Caki2 (cell line): ENCODE measurements around the gene GABRG3. TPM values are rescaled to one million over a fixed set of nuclear protein-coding genes. Genes with fewer than 3 reads are reported as not detected.

ENCODE experiments used
- DNase-seq: peaks from one replicate; pipeline ENCODE4 v3.0.0-alpha.2; 2015; ENCODE audit warnings: low read depth
- in situ Hi-C: cut with HindIII; loops from 2 replicates; pipeline ENCODE4 v1.10.0; 2016; ENCODE audit warnings: low sequenced_read_pairs, low pct_unique_long_range_greater_than_20kb, mixed read lengths
- total RNA-seq: library from RNA; depleted of rRNA; stranded (reverse); fragments of >200 nt; shearing (Covaris generic); gene quantifications from 2 replicates; pipeline ENCODE4 v1.2.3, GENCODE V29; 2014; ENCODE audit warnings: low replicate concordance

The GABRG3 gene
- total RNA-seq, 1 experiment from 2014 or later: 0.10 TPM

DNA sequence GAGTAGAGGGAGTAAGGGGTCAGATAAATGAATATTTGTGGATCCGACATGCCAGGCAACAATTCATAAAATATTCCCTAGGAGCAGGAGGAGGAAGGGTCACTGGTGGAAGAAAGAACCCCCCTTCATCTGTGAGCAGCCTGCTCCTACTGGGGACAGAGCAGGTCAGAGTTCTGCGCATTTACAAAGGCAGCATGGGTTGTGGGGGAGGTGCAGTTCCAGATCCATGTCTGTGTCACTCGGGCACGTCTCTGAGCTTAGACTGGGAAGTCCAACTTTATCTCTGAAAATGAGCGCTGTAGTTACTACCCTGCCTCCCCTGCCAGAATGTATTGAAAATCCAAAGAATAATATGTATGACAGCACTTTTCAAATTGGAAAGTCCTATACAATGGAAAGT is 115.2 kb downstream of the GABRG3 start:
- in situ Hi-C loops: no loop called here
- no peak for DNase-seq

DNA sequence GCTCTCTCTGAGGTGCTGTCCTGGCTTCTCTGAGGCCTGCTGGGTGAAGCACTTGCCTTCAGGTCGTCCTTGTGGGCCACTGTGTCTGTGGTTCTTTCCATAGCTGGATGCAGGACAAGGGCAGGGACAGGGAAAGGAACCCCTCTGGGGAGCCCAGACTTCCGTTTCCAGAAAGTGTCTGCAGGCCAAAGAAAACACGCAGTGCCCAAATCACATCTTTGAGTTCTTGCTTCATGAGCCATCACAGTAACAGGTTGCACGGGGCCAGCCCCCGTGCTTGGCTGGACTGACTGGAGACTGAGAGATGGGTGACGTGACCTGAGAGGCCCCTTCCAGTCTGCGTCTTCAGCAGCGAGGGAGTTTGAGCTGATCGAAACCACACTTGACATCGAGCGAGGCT is 115.8 kb downstream of the GABRG3 start:
- no peak for DNase-seq
- in situ Hi-C loops: no loop called here

DNA sequence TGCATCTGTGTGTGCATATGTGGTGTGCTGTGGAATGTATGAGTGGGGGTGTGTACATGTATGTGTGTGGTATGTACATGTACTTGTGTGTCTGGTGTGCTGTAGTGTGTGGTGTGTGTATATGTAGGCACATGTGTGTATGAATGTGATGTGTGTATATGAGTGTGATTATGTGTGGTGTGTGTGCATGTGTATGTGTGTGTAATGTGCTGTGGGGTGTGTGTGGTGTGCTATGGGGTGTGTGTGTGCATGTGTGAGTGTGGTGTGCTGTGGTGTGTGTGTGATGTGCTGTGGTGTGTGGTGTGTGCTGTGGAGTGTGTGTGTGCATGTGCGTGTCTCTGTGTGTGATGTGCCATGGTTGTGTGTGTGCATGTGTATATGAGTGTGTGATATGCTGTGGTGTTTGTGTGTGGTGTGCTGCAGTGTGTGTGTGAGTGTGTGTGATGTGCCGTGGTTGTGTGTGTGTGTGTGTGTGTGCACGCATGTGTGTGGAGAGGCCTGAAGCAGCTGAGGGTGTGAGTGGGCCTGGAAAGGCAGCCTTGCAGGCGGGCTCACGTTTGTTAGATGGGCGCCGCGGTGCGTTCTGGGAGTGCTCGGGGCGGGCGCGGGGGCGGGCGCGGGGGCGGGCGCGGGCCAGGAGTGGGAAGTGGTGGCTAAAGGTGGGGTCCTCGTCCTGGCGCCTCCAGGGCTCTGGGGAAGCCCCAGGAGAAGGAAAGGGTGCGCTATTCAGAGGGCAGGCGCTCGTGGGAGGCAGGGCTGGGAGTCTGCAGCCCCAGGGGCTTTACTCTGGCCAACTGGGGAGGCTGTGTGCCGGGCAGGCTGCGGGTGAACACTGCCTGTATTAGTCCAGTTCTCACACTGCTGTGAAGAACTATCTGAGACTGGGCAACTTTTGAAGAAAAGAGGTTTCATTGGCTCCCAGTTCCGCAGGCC is 116.9 kb downstream of the GABRG3 start:
- in situ Hi-C loops: no loop called here
- no peak for DNase-seq

DNA sequence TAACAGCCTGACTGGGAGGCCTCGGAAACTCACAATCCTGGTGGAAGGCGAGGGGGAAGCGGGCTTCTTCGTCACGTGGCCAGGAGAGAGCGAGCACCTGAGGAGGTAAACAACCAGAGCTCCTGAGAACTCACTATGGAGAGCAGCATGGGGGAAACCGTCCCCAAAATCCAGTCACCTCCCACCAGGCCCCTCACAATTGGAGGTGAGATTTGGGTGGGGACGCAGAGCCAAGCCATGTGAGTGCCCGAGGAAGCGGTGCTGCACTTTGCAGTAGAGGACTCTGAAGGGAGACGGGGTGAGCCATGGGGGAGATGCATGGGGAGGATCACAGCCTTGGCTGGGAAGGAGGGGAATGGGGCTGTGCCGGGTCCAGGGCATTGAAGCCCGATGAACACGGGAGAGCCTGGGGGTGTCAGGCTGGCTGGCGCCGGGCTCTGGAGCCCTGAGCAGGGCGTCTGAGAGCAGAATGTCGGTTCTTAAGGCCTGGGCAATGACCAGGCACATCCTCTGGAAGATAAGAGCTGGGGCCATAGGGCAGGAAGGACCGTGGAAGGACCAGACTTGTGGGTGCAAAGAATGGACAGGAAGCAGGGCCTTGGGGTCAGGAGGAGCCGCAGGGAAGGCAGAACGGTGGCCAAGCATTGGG is 117.7 kb downstream of the GABRG3 start:
- in situ Hi-C loops: no loop called here
- no peak for DNase-seq

DNA sequence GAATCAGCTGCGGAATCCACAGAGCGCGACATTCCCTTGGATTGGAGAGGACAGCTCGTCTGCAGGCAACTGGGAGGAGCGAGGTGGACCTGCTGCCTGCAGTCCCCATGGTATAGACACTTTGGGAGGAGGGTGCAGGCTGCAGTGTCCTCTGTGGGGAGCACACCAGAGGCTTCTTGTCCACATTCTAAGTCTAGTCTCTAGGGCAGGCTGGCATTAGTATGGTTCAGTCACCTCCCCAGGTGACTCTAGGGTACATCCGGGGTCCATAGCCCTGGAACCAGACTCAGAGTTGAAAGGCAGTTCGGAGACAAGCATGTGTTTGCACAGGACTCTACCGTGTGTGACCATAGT is 118.2 kb downstream of the GABRG3 start:
- DNase-seq: no peak
- in situ Hi-C loops: no loop called here

DNA sequence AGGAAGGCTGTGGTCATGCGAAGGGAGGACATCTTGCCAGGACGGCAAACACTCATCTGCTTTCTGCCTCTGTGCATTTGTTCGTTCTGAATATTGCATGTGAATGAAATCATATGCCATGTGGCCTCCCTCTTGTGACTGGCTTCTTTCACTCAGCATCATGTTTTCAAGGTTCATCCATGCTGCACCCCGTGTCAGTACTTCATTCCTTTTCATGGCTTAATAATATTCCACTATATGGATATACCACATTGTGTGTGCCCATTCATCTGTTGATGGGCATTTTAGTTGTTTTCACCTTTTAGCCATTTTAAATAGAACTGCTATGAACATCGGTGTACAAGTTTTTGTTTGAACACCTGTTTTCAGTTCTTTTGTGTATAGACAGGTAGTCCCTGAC is 118.7 kb downstream of the GABRG3 start:
- no peak for DNase-seq
- in situ Hi-C loops: no loop called here

DNA sequence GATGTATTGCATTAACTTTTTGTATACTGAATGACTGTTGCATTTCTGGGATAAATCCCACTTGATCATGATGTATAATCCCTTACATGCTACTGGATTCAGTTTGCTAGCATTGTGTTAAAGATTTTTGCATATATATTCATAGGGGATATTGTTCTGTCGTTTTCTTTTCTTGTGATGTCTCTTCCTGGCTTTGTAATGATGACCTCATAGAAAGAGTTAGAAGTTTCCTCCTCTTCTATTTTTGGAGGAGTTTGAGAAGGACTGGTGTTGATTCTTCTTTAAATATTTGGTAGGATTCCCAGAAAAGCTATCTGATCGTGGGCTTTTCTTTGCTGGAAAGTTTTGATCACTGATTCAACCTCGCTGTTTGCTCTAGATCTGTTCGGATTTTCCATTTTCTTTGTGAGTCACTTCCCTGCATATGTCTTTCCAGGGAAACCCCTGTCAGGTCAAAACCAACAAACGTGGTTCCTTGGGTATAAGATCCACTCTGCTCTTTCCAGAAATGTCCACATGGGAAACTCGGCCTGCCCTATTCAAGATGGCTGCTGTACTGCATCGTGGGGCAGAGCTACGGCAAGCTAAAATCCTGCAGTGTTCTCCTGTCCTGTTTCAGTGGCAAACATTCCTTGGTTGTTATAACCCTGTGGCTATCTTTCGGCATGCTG is 120.4 kb downstream of the GABRG3 start:
- in situ Hi-C loops: no loop called here
- no peak for DNase-seq

DNA sequence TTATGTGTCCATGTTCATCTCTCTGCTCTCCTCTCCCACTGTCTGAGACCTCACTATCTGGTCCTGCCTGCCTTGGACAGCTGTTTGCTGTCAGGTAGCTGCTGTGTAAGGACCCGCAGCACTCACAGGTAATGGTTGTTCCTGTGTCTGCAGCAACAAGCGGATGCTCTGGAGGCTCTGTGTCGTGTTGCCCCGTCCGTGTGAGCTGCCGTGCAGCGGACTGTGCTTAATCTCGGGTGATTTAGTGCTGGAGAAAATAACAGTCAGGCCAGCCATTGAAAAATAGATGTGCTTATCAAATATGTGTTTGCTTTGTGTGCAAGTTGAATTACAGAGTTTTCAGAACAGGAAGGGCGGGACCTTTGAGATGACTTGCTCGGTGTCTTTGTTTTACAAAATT is 121.4 kb downstream of the GABRG3 start:
- in situ Hi-C loops: no loop called here
- DNase-seq: no peak

DNA sequence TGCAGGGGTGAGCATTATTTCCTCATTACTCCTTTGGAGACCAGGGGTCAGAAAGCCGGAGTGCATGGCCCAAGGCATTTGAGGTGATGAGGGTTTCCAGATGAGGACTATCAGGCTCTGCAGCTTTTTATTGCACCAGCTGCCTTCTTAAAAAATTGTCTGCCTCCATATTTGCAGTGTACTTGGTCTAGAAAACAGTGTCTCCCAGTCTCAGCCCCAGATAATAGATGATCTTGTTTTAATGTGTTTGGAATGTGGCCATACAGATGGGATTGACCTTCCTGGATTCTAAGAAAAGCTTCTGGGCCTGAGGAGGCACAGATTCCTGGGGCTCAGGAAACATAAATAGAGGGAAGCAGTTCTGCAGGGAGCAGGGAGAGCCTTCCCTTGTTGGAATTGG is 123.3 kb downstream of the GABRG3 start:
- in situ Hi-C loops: no loop called here
- DNase-seq: no peak

DNA sequence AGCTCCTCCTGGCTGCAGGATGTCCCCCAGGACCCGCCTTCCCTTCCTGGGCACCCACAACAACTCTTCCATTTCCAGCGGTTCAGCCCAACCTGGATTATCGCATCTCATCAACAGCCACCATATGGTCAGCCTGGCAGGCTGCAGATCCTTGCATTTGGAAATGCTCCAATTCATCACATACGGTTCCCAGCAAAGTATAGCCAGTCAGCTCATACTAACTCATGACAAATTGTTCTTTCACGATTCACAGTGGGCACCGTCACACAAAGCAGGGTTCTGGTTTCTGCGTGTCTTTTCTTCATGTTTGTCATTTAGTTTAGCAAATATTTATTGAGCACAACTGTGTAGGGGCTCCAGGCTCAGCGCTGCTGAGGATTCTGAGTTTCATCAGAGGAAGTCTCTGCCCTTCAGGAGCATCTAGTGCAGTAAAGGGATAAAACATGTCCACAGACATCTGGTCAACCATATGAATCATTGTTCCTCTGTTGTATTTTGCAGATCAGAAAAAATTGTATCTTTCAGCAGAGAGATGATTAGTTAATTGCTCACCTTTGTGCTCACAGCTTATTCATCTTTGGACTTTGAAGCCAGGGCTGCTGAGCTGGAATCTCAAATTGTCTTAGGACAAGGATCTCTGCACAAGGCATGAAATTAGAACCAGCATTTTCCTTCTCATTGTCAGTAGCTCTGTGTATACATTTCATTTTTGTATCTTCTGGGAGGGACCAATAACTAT is 125.1 kb downstream of the GABRG3 start:
- in situ Hi-C loops: no loop called here
- DNase-seq: no peak

DNA sequence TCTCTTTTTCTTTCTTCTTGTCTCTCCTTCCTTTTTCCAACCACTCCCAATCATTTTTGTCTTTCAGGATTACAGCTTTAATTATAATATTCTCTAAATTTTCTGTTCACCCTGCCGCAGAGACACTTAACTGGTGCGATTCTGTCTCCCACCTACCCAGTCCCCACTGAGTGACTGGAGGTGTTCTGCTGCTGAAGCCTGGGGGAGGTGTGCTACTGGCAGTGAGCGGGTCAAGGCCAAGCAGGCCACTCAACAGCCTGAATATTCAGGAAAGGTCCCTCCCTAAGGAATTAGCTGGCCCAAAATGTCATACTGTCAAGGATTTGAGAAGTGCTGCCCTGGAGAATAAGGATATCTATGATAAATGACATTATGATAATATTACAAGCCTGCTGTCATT is 126.5 kb downstream of the GABRG3 start:
- DNase-seq: no peak
- in situ Hi-C loops: no loop called here

DNA sequence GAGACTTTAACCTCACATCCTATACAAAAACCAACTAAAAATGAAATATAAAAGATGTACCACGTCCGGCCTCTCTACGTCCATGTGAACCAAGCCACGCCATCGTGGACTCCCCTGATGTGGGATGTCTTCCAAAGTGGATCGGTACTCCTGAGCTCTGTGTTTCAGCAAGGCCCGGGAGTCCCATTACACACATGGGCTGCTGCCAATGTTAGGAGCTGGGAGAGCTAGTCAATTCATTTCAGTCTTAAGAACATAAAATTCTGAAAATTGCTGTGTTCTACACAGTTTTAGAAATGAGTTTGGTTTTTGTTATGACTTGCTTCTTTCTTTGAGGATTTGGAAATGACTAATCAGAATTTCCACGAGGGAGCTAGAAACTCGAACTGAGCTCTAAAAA is 131.0 kb downstream of the GABRG3 start:
- in situ Hi-C loops: no loop called here
- DNase-seq: no peak

DNA sequence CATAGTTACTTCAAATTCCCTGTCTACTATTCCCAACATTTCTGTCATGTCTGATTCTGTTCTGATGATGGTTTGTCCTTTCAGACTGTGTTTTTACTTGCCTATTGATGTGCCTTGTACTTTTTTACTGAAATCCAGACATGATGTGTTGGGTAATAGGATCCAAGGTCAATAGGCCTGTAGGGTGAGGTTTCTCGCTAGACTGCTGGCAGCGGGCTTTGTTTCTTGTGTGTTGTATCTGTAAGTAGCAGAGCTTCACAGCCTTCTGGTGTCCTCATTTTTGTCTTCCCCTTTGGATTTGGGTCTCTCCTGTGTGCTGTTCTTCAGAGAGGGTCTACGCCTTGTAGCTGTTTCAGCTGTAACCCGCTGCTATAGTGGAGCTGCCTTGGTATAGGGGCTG is 140.3 kb downstream of the GABRG3 start:
- in situ Hi-C loops: no loop called here
- DNase-seq: no peak

DNA sequence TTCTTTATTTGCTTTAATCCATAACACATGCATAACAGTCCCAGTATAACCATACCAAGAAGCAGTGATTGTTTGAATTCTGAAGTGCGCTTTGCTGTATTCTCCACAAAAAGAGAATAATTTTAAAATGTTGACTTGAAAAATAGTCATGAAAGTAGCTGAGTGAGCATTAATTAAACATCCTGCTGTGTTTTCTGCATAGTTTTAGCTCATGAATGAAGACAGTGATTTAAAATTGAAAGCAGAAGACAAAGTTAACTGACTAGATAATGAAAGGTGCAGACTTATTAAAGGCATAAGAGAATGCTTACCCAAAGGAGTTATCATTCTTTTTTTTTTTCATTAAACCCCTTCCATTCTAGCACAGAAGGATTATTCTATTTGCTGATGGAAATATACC is 143.5 kb downstream of the GABRG3 start:
- DNase-seq: no peak
- in situ Hi-C loops: no loop called here

DNA sequence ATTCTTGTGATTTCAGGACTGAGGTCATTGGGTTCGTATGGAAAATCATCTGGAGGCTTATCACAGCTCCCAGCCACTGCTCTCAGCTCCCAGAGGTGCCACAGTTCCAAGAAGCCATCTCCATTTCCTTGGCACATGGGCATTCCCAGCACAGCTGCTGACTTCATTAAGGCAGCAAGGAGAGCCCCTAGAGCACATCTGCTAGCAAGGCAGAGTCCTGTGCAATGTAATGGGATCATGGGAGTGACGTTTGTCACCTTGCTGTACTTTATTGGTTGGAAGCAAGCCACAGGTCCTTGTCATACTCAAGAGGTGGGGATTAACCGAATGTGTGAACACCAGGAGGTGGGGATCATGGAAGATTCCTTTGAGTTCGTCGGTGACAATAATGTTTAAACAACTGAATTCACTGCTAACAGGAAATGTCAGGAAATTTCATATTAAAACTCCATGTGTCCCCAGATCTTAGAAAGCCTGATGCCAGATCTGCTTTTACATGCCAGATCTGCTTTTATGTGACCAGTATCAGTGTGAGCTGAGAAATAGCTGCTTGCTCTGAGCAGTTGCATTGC is 148.8 kb downstream of the GABRG3 start:
- in situ Hi-C loops: no loop called here

DNA sequence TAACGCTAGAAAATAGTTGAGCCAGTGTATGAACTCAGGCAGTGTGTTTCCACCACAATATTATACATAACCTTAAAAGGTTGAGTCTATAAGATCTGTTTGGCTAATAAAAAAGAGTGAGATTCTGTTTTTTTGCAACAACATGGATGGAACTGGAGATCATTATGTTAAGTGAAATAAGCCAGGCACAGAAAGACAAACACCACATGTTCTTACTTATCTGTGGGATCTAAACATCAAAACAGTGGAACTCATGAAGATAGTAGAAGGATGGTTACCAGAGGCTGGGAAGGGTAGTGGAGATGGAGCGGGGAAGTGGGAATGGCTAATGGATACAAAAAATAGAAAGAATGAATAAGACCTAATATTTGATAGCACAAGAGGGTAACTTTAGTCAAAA is 150.7 kb downstream of the GABRG3 start:
- DNase-seq: no peak
- in situ Hi-C loops: no loop called here

More for the DNA sequence above, 148.8 kb downstream of the GABRG3 start:
- no peak for DNase-seq

DNA sequence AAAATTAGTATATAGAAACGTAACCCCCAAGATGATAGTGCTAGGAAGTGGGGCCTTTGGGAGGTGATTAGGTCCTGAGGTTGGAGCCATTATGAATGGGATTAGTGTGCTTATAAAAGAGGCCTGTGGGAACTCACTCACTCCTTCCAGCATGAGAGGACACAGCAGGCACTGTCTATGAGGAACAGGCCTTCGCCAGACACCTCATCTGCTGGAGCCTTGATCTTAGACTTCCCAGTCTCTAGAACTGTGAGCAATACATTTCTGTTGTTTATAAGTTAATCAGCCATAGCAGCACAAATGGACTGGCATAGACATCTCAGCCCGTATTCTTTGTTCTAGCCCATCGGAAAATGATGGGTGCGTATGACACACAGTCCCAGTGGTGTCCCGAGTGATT is 152.3 kb downstream of the GABRG3 start:
- DNase-seq: no peak
- in situ Hi-C loops: no loop called here

DNA sequence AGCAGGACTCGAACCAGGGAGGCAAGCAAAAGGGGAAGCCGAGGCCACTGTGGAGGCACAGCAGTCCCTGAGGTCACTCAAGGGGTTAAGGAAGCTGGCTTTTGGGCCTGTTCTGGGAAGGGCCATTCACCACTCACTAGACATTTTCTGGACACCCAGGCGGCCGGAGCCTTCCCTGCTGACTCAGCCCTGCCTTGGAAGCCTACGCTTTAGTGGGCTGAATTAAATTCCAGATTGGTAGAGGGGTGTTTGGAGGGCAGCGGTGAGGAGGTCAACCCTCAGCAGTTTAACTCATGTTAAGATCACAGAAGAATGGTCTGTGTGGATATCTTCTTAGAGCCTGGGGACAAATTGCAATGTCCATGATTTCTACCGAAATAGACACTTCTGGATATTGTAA is 152.8 kb downstream of the GABRG3 start:
- in situ Hi-C loops: no loop called here
- no peak for DNase-seq
